Activated CD4-positive, alpha-beta T cell treated with anti-CD3 and anti-CD28 coated beads for 1 hour (primary cell): Measurements from ENCODE around the gene WDR90.

Source experiments
- DNase-seq: peaks from one replicate; pipeline ENCODE4 v3.0.0-alpha.2; 2020

The WDR90 gene

GRCh38 chr16:648781-649589 lies at the start of gene WDR90:
WDR90 (plus strand) TSS chr16:649365; CDS start chr16:649417, 52 bp downstream.
- peak; percentile 87 for DNase-seq

- no peak for DNase-seq
Measured at GRCh38 chr16:600781-601180, 48.4 kb upstream of the WDR90 start.

- DNase-seq = no peak
Measured at GRCh38 chr16:603933-604332, 45.2 kb upstream of the WDR90 start.

- no peak for DNase-seq
Measured at GRCh38 chr16:606656-607307, 42.4 kb upstream of the WDR90 start.

- DNase-seq = no peak
Measured at GRCh38 chr16:608019-608418, 41.1 kb upstream of the WDR90 start.

GRCh38 chr16:609316-609715 lies 39.8 kb upstream of the WDR90 start:
- DNase-seq = no peak

GRCh38 chr16:609984-610383 lies 39.2 kb upstream of the WDR90 start:
- no peak for DNase-seq

- peak; percentile 34 for DNase-seq
Measured at GRCh38 chr16:610513-611381, 38.4 kb upstream of the WDR90 start.

GRCh38 chr16:615122-615521 lies 34.0 kb upstream of the WDR90 start:
- DNase-seq = no peak

- DNase-seq = no peak
Measured at GRCh38 chr16:616733-617586, 32.2 kb upstream of the WDR90 start.

- DNase-seq = no peak
Measured at GRCh38 chr16:617855-618254, 31.3 kb upstream of the WDR90 start.

GRCh38 chr16:619476-620100 lies 29.6 kb upstream of the WDR90 start:
- DNase-seq = no peak

GRCh38 chr16:620700-621525 lies 28.3 kb upstream of the WDR90 start:
- DNase-seq = no peak

- no peak for DNase-seq
Measured at GRCh38 chr16:621526-622105, 27.5 kb upstream of the WDR90 start.

GRCh38 chr16:622920-623280 lies 26.3 kb upstream of the WDR90 start:
- DNase-seq = no peak

GRCh38 chr16:624526-625070 lies 24.6 kb upstream of the WDR90 start:
- DNase-seq = no peak

GRCh38 chr16:625117-625976 lies 23.8 kb upstream of the WDR90 start:
- no peak for DNase-seq

- no peak for DNase-seq
Measured at GRCh38 chr16:625977-626765, 23.0 kb upstream of the WDR90 start.
